NB4 (cell line): ENCODE results near the gene NUMA1.

Experiments
- CTCF ChIP-seq: IDR thresholded peaks from one replicate; pipeline ENCODE4 v1.5.1; 2012; ENCODE audit warnings: low read depth, low read length
- MAX ChIP-seq: IDR thresholded peaks from 2 replicates; pipeline ENCODE4 v1.6.1; 2011; ENCODE audit warnings: low read depth, low read length
- MYC ChIP-seq: IDR thresholded peaks from 2 replicates; pipeline ENCODE4 v1.6.1; 2011; ENCODE audit warnings: low read depth, low read length
- POLR2A ChIP-seq: IDR thresholded peaks from 2 replicates; pipeline ENCODE4 v1.6.1; 2011; ENCODE audit warnings: mild to moderate bottlenecking; ENCODE audit not compliant: insufficient read length; ENCODE audit errors: extremely low read depth

GRCh38 chr11:72014761-72015320 is 65.5 kb downstream of the NUMA1 start:
- TF ChIP-seq POLR2A (no peak), CTCF (no peak), MYC (no peak), MAX (no peak)
